CD14-positive monocyte (primary cell): ENCODE data around the gene SCP2. TPM values are rescaled to one million over a fixed set of nuclear protein-coding genes. Genes with fewer than 3 reads are reported as not detected.

Experiments used
- DNase-seq, 3 donors: peaks; one replicate each; pipeline ENCODE4 v3.0.0-alpha.2; 2011 to 2022
- H2AFZ ChIP-seq: 2 replicates; pipeline ENCODE4 v1.6.0; 2012; ENCODE audit warnings: mild to moderate bottlenecking, low read depth, low read length, inconsistent platforms; ENCODE audit not compliant: insufficient read depth, poor library complexity, severe bottlenecking
- H3K27ac ChIP-seq, 2 donors: 1 replicate in 1 of 2; 2 replicates in 1 of 2; pipeline ENCODE4 v1.5.1; 2012 to 2013; ENCODE audit warnings: low read length in 2 of 2, control low read depth in 1 of 2, inconsistent platforms in 1 of 2, low read depth in 1 of 2, mild to moderate bottlenecking in 1 of 2
- H3K27me3 ChIP-seq, 2 donors: one replicate each; pipeline versions ENCODE4 v1.6.0 to v1.6.1; 2011 to 2013; ENCODE audit warnings: low read length in 2 of 2; ENCODE audit not compliant: control insufficient read depth in 2 of 2, insufficient read depth in 2 of 2
- H3K36me3 ChIP-seq, 2 donors: replicated peaks in 1 of 2; 1 replicate in 1 of 2; 2 replicates in 1 of 2; pipeline versions ENCODE4 v1.5.1 to v1.6.1; 2012 to 2013; ENCODE audit warnings: low read length in 2 of 2, control low read depth in 1 of 2, inconsistent platforms in 1 of 2, mild to moderate bottlenecking in 1 of 2; ENCODE audit not compliant: insufficient read depth in 2 of 2, control insufficient read depth in 1 of 2
- H3K4me1 ChIP-seq, 2 donors: 1 replicate in 1 of 2; 2 replicates in 1 of 2; pipeline versions ENCODE4 v1.5.1 to v1.6.1; 2012 to 2013; ENCODE audit warnings: low read length in 2 of 2, control low read depth in 1 of 2, inconsistent platforms in 1 of 2, mild to moderate bottlenecking in 1 of 2, moderate library complexity in 1 of 2; ENCODE audit not compliant: insufficient read depth in 2 of 2, control insufficient read depth in 1 of 2
- H3K4me2 ChIP-seq: replicated peaks from 2 replicates; pipeline ENCODE3; 2012; ENCODE audit warnings: low read length, moderate library complexity, mild to moderate bottlenecking; ENCODE audit not compliant: poor library complexity, severe bottlenecking; ENCODE audit errors: extremely low read depth
- H3K4me3 ChIP-seq, 3 experiments: fragments of 200-600 bp in 1 of 3; sonication (generic) in 1 of 3; replicated peaks in 1 of 3; 1 replicate in 2 of 3; 2 replicates in 1 of 3; pipeline ENCODE4 v1.5.1; 2011 to 2013; ENCODE audit warnings: low read length in 3 of 3, mild to moderate bottlenecking in 3 of 3, control low read depth in 2 of 3, low read depth in 2 of 3, inconsistent platforms in 1 of 3, moderate library complexity in 1 of 3
- H3K79me2 ChIP-seq: 2 replicates; pipeline ENCODE4 v1.6.0; 2012; ENCODE audit warnings: mild to moderate bottlenecking, control low read depth, inconsistent platforms, low read length, moderate library complexity; ENCODE audit not compliant: insufficient read depth
- H3K9ac ChIP-seq: 2 replicates; pipeline ENCODE4 v1.6.0; 2017; ENCODE audit warnings: low read length, mild to moderate bottlenecking; ENCODE audit not compliant: insufficient read depth, poor library complexity, severe bottlenecking
- H3K9me3 ChIP-seq, 2 donors: replicated peaks in 1 of 2; 1 replicate in 1 of 2; 2 replicates in 1 of 2; pipeline versions ENCODE4 v1.5.1 to v1.6.1; 2012 to 2013; ENCODE audit warnings: low read length in 2 of 2, control low read depth in 1 of 2; ENCODE audit not compliant: control insufficient read depth in 1 of 2, insufficient read depth in 1 of 2
- H4K20me1 ChIP-seq: 2 replicates; pipeline ENCODE4 v1.6.0; 2012; ENCODE audit warnings: mild to moderate bottlenecking, low read length, control low read depth, moderate library complexity; ENCODE audit not compliant: insufficient read depth
- H3K27ac Mint-ChIP-seq, 7 donors: one replicate each; pipeline ENCODE4 v1.8.0; 2020; ENCODE audit warnings: mild to moderate bottlenecking in 7 of 7, mixed read lengths in 7 of 7, moderate library complexity in 6 of 7, inconsistent platforms in 2 of 7
- H3K27me3 Mint-ChIP-seq, 3 donors: one replicate each; pipeline ENCODE4 v1.8.0; 2021 to 2022; ENCODE audit warnings: low read depth in 3 of 3, mild to moderate bottlenecking in 3 of 3, mixed read lengths in 3 of 3, moderate library complexity in 3 of 3, inconsistent platforms in 1 of 3
- H3K36me3 Mint-ChIP-seq, 2 donors: one replicate each; pipeline ENCODE4 v1.8.0; 2020; ENCODE audit warnings: mixed read lengths in 2 of 2, inconsistent platforms in 1 of 2, mild to moderate bottlenecking in 1 of 2
- H3K4me1 Mint-ChIP-seq: one replicate; pipeline ENCODE4 v1.8.0; 2020; ENCODE audit warnings: mild to moderate bottlenecking, mixed read lengths
- H3K4me3 Mint-ChIP-seq, 2 donors: one replicate each; pipeline ENCODE4 v1.8.0; 2020; ENCODE audit warnings: mild to moderate bottlenecking in 2 of 2, mixed read lengths in 2 of 2, moderate library complexity in 1 of 2
- H3K9me3 Mint-ChIP-seq, 7 donors: one replicate each; pipeline ENCODE4 v1.8.0; 2020 to 2022; ENCODE audit warnings: mixed read lengths in 7 of 7, mild to moderate bottlenecking in 6 of 7, moderate library complexity in 6 of 7, inconsistent platforms in 2 of 7
- CTCF ChIP-seq: fragments of 200-600 bp; IDR thresholded peaks from one replicate; pipeline ENCODE4 v1.8.0; 2022; ENCODE audit warnings: antibody characterized with exemption, mild to moderate bottlenecking
- WGBS: methylation state at CpG from one replicate; pipeline ENCODE4 v1.1.5; 2013; ENCODE audit warnings: missing lambda C conversion rate; ENCODE audit not compliant: insufficient coverage; 5-methylcytosine and 5-hydroxymethylcytosine counted together
- intact Hi-C, 2 donors: fragments of 100-400 bp; cut with micrococcal nuclease; formaldehyde crosslinking; loops; one replicate each; pipeline versions ENCODE4 v1.15.0 to v1.15.1; 2023
- polyA plus RNA-seq, 3 donors: library from polyadenylated mRNA; depleted of rRNA in 1 of 3; unstranded in 2 of 3; stranded (reverse) in 1 of 3; fragments of 300-500 nt in 2 of 3; fragments of >200 nt in 1 of 3; fragmentation: Illumina TruSeq in 2 of 3; gene quantifications; 1 replicate in 2 of 3; 2 replicates in 1 of 3; pipeline ENCODE4 v1.2.3, GENCODE V29; 2012 to 2021

SCP2 gene
- polyA plus RNA-seq, 3 donors = 56.3 to 197 (median 156) TPM

- Histone ChIP-seq H3K4me3 (peak overlapping the region in 1 of 3 experiments; percentile 30), H3K36me3 (no peaks in the 10 kb centered on the region), H3K27ac (no peak overlapping the region), H3K4me1 (peaks cover 0 to 3% of the 10 kb centered on the region in 2 donors), H3K9me3 (peaks cover 0 to 13% of the 10 kb centered on the region in 2 donors), H3K9ac (no peak overlapping the region), H2AFZ (no peak overlapping the region), H3K79me2 (no peaks in the 10 kb centered on the region), H4K20me1 (no peaks in the 10 kb centered on the region), H3K4me2 (no peak overlapping the region), H3K27me3 (peaks cover 42 to 54% of the 10 kb centered on the region in 2 donors)
- DNase-seq = no peak
- H3K4me1 Mint-ChIP-seq = peaks cover 6% of the 10 kb centered on the region
- no peak overlapping the region for H3K27ac Mint-ChIP-seq
- 17% methylated on average over 45 of the region's 61 CpGs for WGBS
- peak overlapping the region in 1 of 2 donors; percentile 74 for H3K4me3 Mint-ChIP-seq
- no peak for TF ChIP-seq CTCF
- intact Hi-C loops = no loop called here
- H3K36me3 Mint-ChIP-seq = no peaks in the 10 kb centered on the region
- H3K9me3 Mint-ChIP-seq = peaks cover 0 to 7% (median 2%) of the 10 kb centered on the region in 7 donors
- H3K27me3 Mint-ChIP-seq = peaks cover 42 to 65% (median 49%) of the 10 kb centered on the region in 3 donors
These were observed 135.9 kb downstream of the SCP2 start for GRCh38 chr1:53062708-53063591.

- Histone ChIP-seq H3K9ac (no peak overlapping the region), H3K27ac (no peak overlapping the region), H2AFZ (no peak overlapping the region), H3K36me3 (no peaks in the 10 kb centered on the region), H3K4me1 (peaks cover 0 to 3% of the 10 kb centered on the region in 2 donors), H3K4me2 (no peak overlapping the region), H3K4me3 (no peak overlapping the region), H3K27me3 (peaks cover 42 to 51% of the 10 kb centered on the region in 2 donors), H4K20me1 (no peaks in the 10 kb centered on the region), H3K79me2 (no peaks in the 10 kb centered on the region), H3K9me3 (peaks cover 0 to 13% of the 10 kb centered on the region in 2 donors)
- Mint-ChIP-seq H3K27me3 (peaks cover 42 to 57% (median 45%) of the 10 kb centered on the region in 3 donors), H3K36me3 (no peaks in the 10 kb centered on the region), H3K27ac (no peak overlapping the region), H3K4me3 (peak overlapping the region in 1 of 2 donors; percentile 22), H3K4me1 (peaks cover 6% of the 10 kb centered on the region), H3K9me3 (peaks cover 0 to 7% (median 2%) of the 10 kb centered on the region in 7 donors)
- no peak for DNase-seq
- intact Hi-C loops = no loop called here
- TF ChIP-seq CTCF = no peak
- 92% methylated on average over 9 of the region's 9 CpGs for WGBS
These were observed 136.9 kb downstream of the SCP2 start for GRCh38 chr1:53063744-53064515.
